ENCODE results near the gene EN2.

The EN2 gene

DNA sequence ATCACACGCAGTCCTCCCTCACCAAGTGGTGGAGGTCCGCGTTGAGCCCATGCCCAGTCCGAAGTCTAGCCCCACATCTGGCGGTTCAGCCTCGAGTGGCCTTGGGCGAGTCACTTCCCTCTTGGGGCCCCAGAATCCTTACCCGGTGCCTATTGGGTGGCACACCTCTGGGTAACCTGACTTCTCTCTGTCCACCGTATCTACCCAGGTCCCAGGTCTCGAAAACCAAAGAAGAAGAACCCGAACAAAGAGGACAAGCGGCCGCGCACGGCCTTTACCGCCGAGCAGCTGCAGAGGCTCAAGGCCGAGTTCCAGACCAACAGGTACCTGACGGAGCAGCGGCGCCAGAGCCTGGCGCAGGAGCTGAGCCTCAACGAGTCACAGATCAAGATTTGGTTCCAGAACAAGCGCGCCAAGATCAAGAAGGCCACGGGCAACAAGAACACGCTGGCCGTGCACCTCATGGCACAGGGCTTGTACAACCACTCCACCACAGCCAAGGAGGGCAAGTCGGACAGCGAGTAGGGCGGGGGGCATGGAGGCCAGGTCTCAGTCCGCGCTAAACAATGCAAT lies 4.3 kb downstream of the EN2 start:
- no peak for DNase-seq

DNA sequence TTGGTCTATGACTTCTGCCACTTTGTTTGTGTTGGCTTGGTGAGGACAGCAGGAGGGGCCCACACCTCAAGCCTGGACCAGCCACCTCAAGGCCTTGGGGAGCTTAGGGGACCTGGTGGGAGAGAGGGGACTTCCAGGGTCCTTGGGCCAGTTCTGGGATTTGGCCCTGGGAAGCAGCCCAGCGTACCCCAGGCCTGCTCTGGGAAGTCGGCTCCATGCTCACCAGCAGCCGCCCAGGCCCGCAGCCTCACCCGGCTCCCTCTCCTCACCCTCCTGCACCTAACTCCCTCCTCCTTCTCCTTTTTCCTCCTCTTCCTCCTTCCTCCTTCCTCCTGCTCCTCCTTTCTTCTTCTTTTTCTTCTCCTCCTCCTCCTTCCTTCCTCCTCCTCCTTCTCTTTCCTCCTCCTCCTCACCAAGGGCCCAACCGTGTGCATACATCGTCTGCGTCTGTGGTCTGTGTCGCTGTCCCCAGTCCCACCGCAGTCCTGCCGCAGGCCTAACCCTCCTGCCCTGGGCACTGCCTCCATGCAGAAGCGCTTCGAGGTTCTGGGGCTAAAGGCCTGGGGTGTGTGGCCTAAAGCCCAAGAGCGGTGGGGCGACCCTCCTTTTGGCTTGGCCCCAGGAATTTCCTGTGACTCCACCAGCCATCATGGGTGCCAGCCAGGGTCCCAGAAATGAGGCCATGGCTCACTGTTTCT lies 5.3 kb downstream of the EN2 start:
- DNase-seq, result no peak

DNA sequence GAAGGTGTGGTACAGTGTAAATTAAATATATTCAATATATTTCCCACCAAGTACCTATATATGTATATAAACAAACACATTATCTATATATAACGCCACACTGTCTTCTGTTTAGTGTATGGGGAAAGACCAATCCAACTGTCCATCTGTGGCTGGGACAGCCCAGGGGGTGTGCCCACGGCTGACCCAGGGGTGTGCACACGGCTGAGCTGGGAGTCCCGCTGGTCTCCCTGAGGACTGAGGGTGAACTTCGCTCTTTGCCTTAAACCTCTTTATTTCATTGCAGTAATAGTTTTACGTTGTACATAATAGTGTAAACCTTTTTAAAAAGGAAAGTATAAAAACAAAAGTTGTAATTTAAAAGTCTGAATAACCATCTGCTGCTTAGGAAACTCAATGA lies 6.3 kb downstream of the EN2 start:
- no peak for DNase-seq

DNA sequence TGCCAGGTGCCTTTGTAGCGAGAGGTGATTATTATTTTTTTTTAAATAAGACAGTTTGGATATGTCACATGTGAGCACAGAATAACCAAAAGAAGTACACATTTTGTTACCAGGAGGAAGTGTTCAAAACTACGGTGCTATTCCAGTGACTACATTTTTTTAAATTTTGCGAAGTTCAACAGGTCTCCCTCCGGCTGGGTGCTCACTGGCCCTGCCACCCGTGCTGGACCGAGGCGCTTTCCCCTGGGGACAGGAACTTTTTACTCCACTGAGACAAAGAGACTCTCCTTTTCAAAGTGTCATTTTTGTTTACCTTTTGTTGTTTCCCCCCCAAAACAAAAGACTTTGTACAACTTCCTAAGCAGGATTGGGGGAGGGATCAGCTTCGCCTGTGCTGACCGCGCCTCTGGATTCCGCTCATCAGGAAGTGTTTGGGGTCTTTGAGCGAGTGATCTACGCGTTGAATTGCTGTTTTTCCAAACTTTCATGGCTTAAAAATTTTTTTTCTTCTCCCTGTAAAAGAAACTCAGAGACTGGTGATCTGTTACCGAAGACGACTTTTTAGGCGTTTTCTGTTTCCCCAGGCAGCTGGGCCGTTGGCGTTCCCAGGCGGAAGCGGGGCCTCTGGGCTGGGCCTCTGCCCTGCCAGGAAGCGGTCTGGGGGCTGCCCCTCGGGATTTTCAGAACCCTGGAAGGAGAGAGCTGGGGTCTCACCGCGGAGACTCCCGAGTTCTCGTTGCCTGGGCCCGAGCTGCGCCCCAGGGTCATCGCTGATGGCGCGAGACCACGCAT lies 7.2 kb downstream of the EN2 start:
- no peak for DNase-seq

DNA sequence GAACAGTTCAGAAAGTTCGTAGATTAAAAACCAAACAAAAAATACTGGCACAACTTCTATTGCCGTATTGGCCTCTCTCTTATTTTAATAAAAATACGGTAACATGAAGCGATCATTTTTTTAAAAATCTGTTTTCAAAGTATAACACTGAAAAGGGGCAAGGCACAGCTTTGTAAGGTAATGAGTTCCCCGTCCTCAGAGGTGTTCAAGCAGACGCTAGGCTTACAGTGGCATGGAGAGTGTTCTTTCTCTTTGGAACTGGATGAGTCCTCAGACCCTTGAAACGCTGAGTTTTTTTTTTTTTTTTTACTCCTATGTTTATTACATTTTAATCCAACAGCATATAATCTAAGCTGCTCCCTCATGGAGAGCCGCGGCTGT lies 7.8 kb downstream of the EN2 start:
- DNase-seq, result no peak

DNA sequence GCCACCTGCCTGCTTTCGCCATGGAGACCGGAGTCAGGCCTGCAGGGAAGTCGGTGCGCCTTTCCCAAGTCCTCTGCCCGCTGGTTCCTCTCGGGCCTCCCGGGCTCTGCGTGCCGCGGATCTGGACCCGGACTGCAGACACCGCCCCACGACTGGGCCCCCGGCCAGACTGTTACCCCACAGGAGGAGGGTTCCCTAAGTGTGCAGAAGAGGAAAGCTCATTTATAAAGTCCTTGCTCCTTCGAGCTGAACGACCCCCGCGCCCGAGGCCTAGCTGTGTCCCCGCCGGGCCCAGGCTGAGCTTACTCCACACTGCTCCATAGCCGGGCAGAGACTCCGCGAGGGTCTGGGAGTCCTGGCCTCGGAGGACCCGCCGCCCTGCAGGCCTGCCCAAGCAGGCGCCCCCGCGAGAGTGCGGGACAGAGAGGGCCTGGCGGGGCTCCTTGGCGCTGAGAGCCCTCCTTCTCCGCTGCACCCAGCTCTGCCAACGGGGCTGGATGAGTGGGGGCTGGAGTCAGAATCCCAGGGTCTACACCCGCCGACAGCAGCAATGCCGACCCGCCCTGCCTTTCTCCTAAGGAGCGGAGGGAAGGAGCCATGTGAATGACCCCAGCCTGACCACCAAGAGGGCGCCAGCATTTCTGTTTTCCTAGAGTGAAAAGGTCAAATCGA lies 8.3 kb downstream of the EN2 start:
- no peak for DNase-seq

DNA sequence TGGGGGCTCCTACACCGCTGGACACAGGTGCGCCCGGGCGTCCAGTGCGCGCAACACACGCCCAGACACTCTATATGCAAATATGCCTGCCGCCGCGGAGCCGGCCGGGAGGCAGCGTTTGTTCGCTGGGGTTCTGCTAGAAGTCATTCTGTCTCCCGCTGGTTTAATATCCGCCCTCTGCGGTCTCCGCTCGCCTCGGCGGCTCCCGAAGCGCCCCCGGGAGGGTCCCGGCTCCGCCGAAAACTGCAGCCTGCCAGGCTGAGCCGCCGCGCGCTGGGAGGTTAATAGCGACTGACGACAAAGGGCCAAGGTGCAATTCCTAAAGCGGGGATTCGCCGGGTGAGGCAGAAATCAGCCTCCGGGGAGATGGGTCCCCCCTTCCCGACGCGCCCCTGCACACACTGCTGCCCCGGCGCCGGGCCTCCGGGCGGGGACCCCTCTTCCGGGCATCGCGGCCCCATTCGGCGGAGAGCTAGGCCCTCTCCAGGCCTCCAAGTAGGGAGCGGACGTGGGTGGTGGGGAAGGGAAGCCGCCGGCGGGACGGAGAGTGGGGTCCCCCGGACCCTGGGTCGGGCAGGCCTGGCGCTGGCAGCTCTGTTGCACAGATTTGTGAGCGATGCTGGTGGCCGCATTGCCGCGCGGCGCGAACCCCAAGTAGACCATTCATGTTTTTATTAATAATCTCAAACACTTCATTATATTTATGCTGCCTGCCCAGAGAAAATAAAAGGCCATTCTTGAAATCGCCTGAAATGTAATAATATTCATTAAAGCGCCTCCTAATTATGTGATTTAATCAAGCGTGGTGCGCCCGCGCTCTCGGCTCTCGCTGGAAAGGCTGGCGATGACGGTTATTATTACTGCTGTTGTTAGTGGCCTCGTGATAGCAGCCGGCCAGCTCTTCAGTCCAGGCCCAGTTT lies 9.1 kb downstream of the EN2 start:
- DNase-seq, result no peak

DNA sequence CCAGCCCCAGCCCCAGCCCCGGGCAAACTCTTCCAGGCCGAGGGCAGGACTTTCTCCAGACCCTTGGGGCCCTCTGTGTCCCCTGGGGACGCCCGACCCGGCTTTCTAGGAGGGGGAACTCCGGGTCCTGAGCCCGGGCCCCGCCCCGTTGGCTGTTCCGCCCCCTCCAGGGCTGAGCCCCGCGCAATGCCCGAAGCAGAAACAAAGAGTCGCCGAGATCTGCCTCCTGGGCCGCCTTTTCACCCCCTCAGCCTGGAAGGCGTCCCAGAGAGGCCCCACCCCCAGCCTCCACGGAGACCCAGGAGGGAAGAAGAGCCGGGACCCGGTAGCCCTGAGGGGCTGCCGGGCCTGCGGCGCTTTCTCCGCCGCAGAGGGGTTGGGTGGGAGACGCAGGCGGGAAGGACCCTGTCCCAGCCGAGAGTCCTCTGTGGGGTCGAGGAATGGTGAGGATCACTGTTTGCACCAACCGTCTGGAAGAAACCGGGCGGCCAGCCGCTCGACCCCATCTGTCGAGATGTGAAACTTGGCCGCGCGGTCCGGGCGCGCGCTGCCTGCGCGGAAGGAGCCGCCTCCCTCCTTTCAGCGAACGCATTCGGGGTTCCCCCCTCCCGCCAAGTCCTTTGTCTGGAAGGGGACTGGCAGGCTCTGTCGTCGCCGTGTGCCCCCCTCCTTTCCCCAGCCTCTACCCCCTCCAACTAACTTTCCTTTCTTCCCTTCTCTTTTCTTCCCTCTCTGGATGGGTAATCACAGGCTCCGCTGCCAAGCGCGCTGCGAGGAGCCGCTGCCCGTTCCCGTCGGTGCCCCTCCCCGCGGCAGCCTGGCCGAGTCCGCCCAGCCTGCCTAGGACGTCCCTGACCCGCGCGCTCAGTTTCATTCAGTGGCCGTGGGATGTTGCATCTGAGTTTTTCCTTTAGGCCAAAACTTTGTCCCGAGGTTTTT lies 10.2 kb downstream of the EN2 start:
- DNase-seq, result peak in 3 of 58 donors; percentile 7 to 57 (median 29)

DNA sequence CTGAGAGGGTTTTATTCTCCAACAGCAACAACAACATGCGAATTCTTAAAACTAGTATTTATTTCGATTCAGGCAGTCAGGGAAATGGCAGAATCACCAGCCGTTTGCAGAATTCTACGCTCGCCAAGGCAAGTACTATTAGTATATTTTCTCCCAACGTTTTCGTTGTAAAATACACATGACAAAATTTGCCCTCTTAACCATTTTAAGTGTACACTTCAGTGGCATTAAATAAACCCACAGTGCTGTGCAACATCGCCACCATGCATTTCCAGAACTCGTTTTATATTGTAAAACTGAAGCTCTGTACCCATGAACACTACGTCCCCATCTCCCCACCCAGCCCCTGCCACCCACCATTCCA lies 10.8 kb downstream of the EN2 start:
- DNase-seq, result no peak

DNA sequence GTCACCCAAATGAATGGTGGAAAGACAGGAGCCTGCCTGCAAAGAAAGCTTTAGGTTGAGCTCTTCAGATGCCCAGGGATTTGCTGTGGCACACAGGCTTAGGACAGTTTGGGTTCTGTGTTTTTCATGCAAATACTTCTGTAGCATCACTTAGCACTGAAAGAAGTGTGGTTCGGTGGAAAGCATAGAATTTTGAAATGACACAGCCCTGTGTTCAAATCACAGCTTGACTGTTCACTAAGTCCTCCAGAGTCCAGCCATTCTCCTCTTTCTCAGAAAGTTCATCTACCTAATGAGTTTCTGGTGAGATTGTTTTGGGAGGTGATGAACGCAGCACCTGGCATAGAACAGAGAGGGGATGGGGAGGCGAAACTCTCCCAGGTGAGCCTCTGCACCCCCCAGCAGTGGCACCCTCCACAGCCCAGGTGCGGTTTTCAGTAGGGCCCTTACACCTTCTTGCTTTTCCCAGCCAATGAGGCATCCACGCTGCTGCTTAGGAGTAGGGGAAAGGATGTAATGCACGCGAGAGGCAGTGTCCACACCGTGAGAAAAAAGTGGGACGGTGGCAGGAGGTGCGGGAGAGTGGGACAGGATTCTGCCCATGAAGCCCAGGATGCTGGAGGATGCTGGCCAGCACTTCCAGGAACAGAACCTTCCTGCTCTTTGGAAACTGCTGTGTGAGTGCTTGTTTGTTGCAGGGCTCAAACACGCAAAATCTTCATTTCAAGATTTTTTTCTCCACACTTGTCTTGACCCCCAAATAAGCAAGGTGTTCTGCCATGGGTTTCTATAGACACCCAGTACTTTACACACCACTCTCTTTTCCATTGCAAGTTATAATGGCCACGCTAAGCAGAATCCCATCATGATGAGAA lies 11.6 kb downstream of the EN2 start:
- no peak for DNase-seq

DNA sequence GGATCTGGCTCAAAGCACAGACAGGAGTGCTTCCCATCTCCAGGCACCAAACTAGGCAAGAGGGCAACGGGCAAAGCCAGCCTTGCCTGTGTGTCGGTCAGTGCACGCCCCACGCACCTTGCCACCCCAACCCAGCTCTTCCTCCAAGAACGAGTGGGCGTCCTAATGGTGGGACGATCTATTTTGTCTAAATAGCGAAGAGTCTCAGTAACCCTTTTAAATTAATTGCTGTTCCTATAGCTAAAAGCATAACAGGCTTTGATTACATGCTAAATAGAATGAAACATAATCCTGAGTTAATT lies 12.2 kb downstream of the EN2 start:
- no peak for DNase-seq

DNA sequence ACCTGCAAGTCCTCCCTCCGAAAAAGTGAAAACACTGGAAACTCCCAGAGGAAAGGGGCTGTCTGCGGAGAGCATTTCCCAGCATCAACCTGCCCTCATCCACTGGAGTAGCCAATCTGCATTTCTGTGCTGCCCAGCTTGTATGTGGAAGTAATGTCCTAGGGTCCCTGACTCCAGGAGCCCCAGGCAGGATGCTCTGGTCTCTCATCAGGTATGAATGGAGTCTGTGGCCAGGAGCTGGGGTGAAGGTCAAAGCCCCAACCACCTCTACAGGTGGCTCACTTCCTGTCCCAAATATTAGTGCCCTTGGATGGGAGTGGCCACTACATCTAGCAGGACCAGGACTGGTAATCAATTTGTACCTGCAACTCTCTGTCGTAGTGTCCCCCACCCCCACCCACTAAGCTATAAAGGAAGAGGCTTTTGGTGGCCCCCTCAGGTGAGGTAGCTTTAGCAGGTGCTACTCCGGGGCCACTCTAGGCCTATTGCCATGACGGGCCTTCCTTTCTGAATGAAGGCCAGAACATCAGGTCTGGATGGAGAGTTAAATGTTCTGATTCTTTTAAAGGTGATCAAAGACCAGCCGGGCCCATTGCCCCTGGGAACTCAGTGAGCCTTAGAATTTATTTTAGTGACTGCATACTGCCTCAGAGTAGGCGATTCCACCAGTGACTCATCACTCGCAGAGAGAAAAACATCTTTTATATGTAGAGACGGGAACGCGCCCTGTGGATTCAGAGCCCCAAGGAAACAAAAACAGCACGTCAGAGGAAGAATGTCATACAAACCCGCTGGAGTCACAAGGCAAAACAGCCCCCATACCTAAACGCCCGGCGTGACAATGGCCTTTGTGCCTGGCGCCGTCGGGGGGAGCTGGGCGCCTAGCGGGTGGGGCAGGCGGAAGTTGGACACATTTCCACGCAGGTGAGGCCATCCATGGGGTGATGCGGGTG lies 13.0 kb downstream of the EN2 start:
- no peak for DNase-seq

DNA sequence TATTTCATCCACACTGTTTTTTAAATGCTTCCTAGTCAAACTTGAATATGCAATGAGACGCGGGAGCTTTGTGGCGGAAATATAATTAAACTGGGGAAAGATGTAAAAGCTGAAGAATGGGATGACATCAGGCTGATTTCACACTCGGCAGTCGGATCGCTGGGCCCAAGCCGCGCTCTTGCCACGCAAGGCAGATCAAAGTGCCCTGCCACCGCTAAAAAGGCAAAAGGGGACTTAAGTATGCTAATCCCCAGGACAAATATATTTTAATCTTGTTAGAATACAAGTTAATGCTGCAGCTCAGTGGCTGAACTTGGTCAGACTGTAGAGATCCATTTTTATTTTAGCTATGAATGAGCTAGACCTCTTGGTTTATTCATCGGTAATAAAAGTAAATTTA lies 13.8 kb downstream of the EN2 start:
- no peak for DNase-seq

DNA sequence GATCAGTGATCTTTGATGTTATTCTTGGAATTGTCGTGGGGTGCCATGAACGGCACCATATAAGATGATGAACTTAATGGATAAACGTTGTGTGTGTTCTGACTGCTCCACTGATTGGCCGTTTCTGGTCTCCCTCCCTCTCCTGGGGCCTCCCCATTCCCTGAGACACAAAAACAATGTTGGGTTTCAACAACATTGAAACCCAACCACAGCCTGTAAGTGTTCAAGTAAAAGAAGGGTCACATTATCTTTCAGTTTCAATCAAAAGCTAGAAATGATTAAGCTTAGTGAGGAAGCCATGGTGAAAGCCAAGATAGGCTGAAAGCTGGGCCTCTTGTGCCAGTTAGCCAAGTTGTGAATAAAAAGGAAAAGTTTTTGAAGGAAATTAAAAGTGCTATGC lies 19.5 kb downstream of the EN2 start:
- no peak for DNase-seq

DNA sequence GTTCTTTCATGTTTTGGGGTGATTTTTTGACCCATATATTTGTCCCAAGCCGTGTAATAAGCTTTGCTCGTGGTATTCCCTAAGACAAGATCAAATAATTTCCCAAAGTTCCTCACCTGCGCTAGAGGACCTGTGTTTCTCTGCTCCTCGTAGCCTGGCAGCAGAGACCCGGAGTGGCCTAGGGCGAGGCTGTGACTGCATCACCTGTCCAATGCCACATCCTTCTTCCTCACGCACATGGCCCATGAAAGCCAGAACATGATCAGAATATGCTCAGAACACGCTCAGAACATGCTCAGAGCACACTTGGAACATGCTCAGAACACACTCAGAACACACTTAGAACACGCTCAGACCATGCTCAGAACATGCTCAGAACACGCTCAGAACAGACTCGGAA lies 23.8 kb downstream of the EN2 start:
- DNase-seq, result no peak

DNA sequence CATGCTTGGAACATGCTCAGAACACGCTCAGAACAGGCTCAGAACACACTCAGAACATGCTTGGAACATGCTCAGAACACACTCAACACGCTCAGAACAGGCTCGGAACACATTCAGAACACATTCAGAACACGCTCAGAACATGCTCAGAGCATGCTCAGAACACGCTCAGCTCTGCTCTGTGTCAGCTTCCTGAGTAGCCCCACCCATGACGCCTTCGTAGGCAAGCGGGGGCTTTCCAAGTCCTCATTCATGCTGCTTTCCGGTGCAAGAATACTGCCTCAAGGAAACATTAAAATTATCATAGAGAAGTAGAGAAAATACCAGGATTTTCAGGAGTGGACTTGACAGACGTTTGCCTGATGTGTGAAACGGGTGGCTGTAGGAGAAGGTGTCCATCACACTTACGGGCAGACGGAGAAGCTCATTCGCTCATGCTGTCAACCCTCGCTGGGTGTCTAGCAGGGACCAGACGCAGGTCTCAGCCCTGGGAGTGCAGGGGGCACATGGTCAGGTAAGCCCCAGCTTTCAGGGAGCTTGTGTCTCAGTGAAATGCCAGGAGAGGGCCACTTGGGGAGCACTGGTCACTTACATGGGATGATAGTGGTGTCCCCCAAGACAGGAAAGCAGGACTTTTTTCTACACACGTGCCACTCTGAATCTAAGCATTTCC lies 24.7 kb downstream of the EN2 start:
- DNase-seq, result no peak

DNA sequence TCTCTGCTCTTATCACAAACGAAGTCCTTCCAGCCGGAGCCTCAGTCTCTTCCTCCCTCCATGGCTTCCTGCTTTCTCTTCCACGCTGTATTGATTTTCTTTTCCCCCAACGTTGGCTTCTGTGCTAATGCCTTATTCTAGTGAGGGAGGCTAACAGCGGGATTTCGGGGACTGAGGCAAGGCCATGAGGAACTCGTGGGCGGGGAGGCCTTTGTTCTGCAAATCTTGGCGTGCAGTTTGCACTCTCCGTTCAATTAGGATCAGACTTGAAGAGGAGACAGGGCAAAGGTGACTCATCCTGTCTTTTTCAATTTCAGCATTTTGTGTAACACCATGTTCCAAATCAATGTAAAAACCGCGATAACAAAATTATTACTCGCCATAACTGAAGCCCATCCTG lies 25.3 kb downstream of the EN2 start:
- no peak for DNase-seq

Measured in anterior cingulate cortex (tissue), 58 donors.